ENCODE results near the gene STK38L. TPM values are rescaled to one million over a fixed set of nuclear protein-coding genes. Genes with fewer than 3 reads are reported as not detected.
A peak's percentile ranks its signal among the peaks of the same experiment; 100 is the strongest.

The STK38L gene
- total RNA-seq, 3 donors from 2014 or later = 29.4 to 48.8 (median 37.9) TPM

- H3K36me3 ChIP-seq = no peaks in the 10 kb centered on the region
- H3K9me3 ChIP-seq = no peaks in the 10 kb centered on the region
- intact Hi-C loops (cut with DNase I; ENCODE audit: low total_unique reads) = loop anchor here (10.0 kb wide), 1 partner anchor 1632 kb away; no protein-coding TSS in a partner anchor
- H3K27ac ChIP-seq = peak overlapping the region; percentile 23 to 39
- H3K27me3 ChIP-seq = no peaks in the 10 kb centered on the region
- TF ChIP-seq, protein P1, sequence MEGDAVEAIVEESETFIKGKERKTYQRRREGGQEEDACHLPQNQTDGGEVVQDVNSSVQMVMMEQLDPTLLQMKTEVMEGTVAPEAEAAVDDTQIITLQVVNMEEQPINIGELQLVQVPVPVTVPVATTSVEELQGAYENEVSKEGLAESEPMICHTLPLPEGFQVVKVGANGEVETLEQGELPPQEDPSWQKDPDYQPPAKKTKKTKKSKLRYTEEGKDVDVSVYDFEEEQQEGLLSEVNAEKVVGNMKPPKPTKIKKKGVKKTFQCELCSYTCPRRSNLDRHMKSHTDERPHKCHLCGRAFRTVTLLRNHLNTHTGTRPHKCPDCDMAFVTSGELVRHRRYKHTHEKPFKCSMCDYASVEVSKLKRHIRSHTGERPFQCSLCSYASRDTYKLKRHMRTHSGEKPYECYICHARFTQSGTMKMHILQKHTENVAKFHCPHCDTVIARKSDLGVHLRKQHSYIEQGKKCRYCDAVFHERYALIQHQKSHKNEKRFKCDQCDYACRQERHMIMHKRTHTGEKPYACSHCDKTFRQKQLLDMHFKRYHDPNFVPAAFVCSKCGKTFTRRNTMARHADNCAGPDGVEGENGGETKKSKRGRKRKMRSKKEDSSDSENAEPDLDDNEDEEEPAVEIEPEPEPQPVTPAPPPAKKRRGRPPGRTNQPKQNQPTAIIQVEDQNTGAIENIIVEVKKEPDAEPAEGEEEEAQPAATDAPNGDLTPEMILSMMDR (IDR thresholded peaks at IDR 0.05) = no peak
- TF ChIP-seq POLR2AphosphoS5 (IDR thresholded peaks at IDR 0.05) (no peak), POLR2A (IDR thresholded peaks at IDR 0.05) (no peak)
- no peak for DNase-seq (ENCODE audit: low spot score in 2 of 2)
- peaks cover 0 to 6% of the 10 kb centered on the region in 2 donors for H3K4me1 ChIP-seq
- no peak overlapping the region for H3K4me3 ChIP-seq
Observed at GRCh38 chr12:27292718-27293117, 48.6 kb downstream of the STK38L start.

- no peaks in the 10 kb centered on the region for H3K27me3 ChIP-seq
- H3K9me3 ChIP-seq = no peaks in the 10 kb centered on the region
- TF ChIP-seq, protein P1 (IDR thresholded peaks at IDR 0.05) = no peak
- TF ChIP-seq POLR2AphosphoS5 (IDR thresholded peaks at IDR 0.05) = no peak
- no peak for TF ChIP-seq POLR2A (IDR thresholded peaks at IDR 0.05)
- DNase-seq (ENCODE audit: low spot score in 2 of 2) = peak in 1 of 2 donors; percentile 44
- H3K36me3 ChIP-seq = no peaks in the 10 kb centered on the region
- intact Hi-C loops (cut with DNase I; ENCODE audit: low total_unique reads) = loop anchor here (10.0 kb wide), 1 partner anchor 1631 kb away; no protein-coding TSS in a partner anchor
- H3K4me1 ChIP-seq = peaks cover 0 to 6% of the 10 kb centered on the region in 2 donors
- H3K4me3 ChIP-seq = no peak overlapping the region
- H3K27ac ChIP-seq = peak overlapping the region; percentile 23 to 39
Observed at GRCh38 chr12:27293463-27293862, 49.4 kb downstream of the STK38L start.

DNA sequence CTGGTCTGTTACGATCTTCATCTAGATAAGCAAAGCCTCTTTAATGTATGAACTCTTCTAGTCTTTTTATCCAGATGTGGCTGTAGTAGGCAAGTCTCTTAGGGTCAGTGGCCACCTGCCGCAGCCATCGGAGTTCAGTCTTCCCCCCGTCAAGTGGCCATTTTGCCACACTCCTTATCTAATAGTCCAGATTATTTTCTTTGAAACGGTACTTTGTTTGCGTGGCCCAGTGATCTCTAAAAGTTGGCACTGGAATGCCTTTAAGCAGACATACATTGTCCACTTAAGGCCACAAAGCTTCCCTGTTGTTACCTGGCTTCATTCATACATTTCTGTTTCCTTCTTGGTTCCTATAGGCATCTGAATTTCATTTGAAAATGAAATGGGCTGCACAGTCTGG lies 52.6 kb downstream of the STK38L start:
- H3K27ac ChIP-seq = no peak overlapping the region
- H3K36me3 ChIP-seq = no peaks in the 10 kb centered on the region
- no peaks in the 10 kb centered on the region for H3K27me3 ChIP-seq
- peaks cover 0 to 6% of the 10 kb centered on the region in 2 donors for H3K4me1 ChIP-seq
- H3K4me3 ChIP-seq = no peak overlapping the region
- intact Hi-C loops (cut with DNase I; ENCODE audit: low total_unique reads) = loop anchor here (10.0 kb wide), 1 partner anchor 1628 kb away; no protein-coding TSS in a partner anchor
- DNase-seq (ENCODE audit: low spot score in 2 of 2) = no peak
- H3K9me3 ChIP-seq = no peaks in the 10 kb centered on the region
- TF ChIP-seq, protein P1 (IDR thresholded peaks at IDR 0.05) = no peak
- no peak for TF ChIP-seq POLR2A (IDR thresholded peaks at IDR 0.05)
- TF ChIP-seq POLR2AphosphoS5 (IDR thresholded peaks at IDR 0.05) = no peak

- Histone ChIP-seq H3K27me3 (no peaks in the 10 kb centered on the region), H3K4me1 (peaks cover 0 to 6% of the 10 kb centered on the region in 2 donors), H3K4me3 (no peak overlapping the region), H3K36me3 (no peaks in the 10 kb centered on the region), H3K27ac (no peak overlapping the region), H3K9me3 (no peaks in the 10 kb centered on the region)
- intact Hi-C loops (cut with DNase I; ENCODE audit: low total_unique reads) = loop anchor here (10.0 kb wide), 1 partner anchor 1627 kb away; no protein-coding TSS in a partner anchor
- DNase-seq (ENCODE audit: low spot score in 2 of 2) = no peak
- no peak for TF ChIP-seq POLR2AphosphoS5 (IDR thresholded peaks at IDR 0.05)
- no peak for TF ChIP-seq POLR2A (IDR thresholded peaks at IDR 0.05)
Observed at GRCh38 chr12:27297566-27297965, 53.5 kb downstream of the STK38L start.

DNA sequence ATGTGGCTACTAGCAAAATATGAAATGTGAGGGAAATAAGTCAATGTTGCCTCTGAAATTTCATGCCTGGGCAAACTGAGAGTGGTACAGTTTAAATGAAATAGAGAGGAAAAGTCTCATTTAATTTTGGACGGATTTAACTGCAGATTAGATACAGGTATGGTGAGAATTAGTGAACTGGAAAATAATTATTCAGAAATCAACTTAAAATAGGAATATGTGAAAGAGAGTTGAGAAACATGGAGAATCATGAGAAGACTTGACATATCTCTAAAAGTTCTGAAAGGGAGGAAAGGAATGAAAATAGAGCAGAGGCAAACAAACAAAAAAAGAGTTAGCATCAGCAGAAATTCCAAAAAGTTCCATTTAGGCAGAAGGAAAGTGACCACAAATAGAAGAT lies 55.0 kb downstream of the STK38L start:
- TF ChIP-seq POLR2A (IDR thresholded peaks at IDR 0.05) (no peak), POLR2AphosphoS5 (IDR thresholded peaks at IDR 0.05) (no peak)
- TF ChIP-seq, protein P1 (IDR thresholded peaks at IDR 0.05) = no peak
- no peaks in the 10 kb centered on the region for H3K9me3 ChIP-seq
- no peak overlapping the region for H3K27ac ChIP-seq
- DNase-seq (ENCODE audit: low spot score in 2 of 2) = no peak
- intact Hi-C loops (cut with DNase I; ENCODE audit: low total_unique reads) = loop anchor here (10.0 kb wide), 1 partner anchor 1626 kb away; no protein-coding TSS in a partner anchor
- no peaks in the 10 kb centered on the region for H3K4me1 ChIP-seq
- H3K4me3 ChIP-seq = no peak overlapping the region
- no peaks in the 10 kb centered on the region for H3K27me3 ChIP-seq
- no peaks in the 10 kb centered on the region for H3K36me3 ChIP-seq
